ENCODE measurements around the gene ARHGAP26. TPM values are rescaled to one million over a fixed set of nuclear protein-coding genes. Genes with fewer than 3 reads are reported as not detected.

ARHGAP26 gene
- total and polyA plus RNA-seq, 2 donors (not counting 3 experiments of a cell fraction or from before 2014, with no cell fraction given): 3.1 to 16.2 TPM

GRCh38 chr5:143010351-143010750 lies 240.2 kb downstream of the ARHGAP26 start:
- ChIA-PET POLR2A (no interaction called here), CTCF (interaction anchor here (1.1 kb wide), 1 partner anchor 393 kb away, joined by 3 read pairs; the partner anchor contains the start of gene NR3C1)
- no peak overlapping the region for H2AFZ ChIP-seq (ENCODE audit: low read depth, low read length)
- no peaks in the 10 kb centered on the region for H3K79me2 ChIP-seq (ENCODE audit: control insufficient read depth, insufficient read depth, low read length)
- peaks cover 3% of the 10 kb centered on the region for H3K4me1 ChIP-seq (ENCODE audit: control insufficient read depth, extremely low read depth, insufficient read depth, low read length)
- no peak overlapping the region for H3K9ac ChIP-seq (replicated peaks; ENCODE audit: extremely low read depth, insufficient read depth, low read length)
- dilution Hi-C loops (cut with MboI; ENCODE audit: extremely low pct_ligation_motif_present, low sequenced_read_pairs): no loop called here
- no peaks in the 10 kb centered on the region for H3K9me1 ChIP-seq (replicated peaks; ENCODE audit: control insufficient read depth, extremely low read depth, insufficient read depth, low read length)
- H3K4me2 ChIP-seq (ENCODE audit: insufficient read depth, low read length): no peak overlapping the region
- no peaks in the 10 kb centered on the region for H3K27me3 ChIP-seq (ENCODE audit: control insufficient read depth in 2 of 2, insufficient read depth in 2 of 2, low read length in 2 of 2)
- H3K4me3 ChIP-seq (replicated peaks in 1 of 3; ENCODE audit: insufficient read depth in 1 of 3, low read depth in 1 of 3, low read length in 3 of 3): no peak overlapping the region
- H4K20me1 ChIP-seq (replicated peaks; ENCODE audit: control insufficient read depth, extremely low read depth, insufficient read depth, low read length): no peaks in the 10 kb centered on the region
- no TSS peak for BruUV-seq (replicated peaks)
- DNase-seq (ENCODE audit: low read depth, low spot score) (no peak), FAIRE-seq (no peak)
- intact Hi-C loops (cut with micrococcal nuclease): no loop called here
- no peaks in the 10 kb centered on the region for H3K36me3 ChIP-seq (ENCODE audit: control insufficient read depth in 2 of 2, extremely low read depth in 1 of 2, insufficient read depth in 2 of 2, low read length in 2 of 2)
- TF ChIP-seq POLR2AphosphoS5 (IDR thresholded peaks at IDR 0.05; ENCODE audit: insufficient read depth, low read depth, low read length) (no peak), MAX (IDR thresholded peaks at IDR 0.05; ENCODE audit: insufficient read depth, insufficient read length) (no peak), POLR2A (IDR thresholded peaks at IDR 0.05; ENCODE audit: low read depth, low read length) (no peak), FOS (IDR thresholded peaks at IDR 0.05; ENCODE audit: borderline replicate concordance, insufficient read depth, low read length) (no peak), GATA2 (IDR thresholded peaks at IDR 0.05; ENCODE audit: insufficient read depth, insufficient read length, low read depth, low read length) (no peak), MYC (IDR thresholded peaks at IDR 0.05; ENCODE audit: low read depth, low read length) (no peak), EZH2 (IDR thresholded peaks at IDR 0.05; ENCODE audit: borderline replicate concordance, low read depth, low read length, severe bottlenecking) (no peak), JUN (IDR thresholded peaks at IDR 0.05; ENCODE audit: borderline replicate concordance, insufficient read depth, insufficient read length, low read depth) (no peak)
- TF ChIP-seq, protein P1, sequence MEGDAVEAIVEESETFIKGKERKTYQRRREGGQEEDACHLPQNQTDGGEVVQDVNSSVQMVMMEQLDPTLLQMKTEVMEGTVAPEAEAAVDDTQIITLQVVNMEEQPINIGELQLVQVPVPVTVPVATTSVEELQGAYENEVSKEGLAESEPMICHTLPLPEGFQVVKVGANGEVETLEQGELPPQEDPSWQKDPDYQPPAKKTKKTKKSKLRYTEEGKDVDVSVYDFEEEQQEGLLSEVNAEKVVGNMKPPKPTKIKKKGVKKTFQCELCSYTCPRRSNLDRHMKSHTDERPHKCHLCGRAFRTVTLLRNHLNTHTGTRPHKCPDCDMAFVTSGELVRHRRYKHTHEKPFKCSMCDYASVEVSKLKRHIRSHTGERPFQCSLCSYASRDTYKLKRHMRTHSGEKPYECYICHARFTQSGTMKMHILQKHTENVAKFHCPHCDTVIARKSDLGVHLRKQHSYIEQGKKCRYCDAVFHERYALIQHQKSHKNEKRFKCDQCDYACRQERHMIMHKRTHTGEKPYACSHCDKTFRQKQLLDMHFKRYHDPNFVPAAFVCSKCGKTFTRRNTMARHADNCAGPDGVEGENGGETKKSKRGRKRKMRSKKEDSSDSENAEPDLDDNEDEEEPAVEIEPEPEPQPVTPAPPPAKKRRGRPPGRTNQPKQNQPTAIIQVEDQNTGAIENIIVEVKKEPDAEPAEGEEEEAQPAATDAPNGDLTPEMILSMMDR (IDR thresholded peaks at IDR 0.05; ENCODE audit: extremely low read depth in 1 of 2, insufficient read depth in 1 of 2, low read depth in 1 of 2, low read length in 2 of 2): no peak
- H3K9me3 ChIP-seq (replicated peaks; ENCODE audit: control insufficient read depth, insufficient read depth, low read length): no peaks in the 10 kb centered on the region
- H3K27ac ChIP-seq (ENCODE audit: insufficient read depth, low read depth, low read length): no peak overlapping the region
